WTC11 (cell line): ENCODE results near the gene COL16A1. TPM values are rescaled to one million over a fixed set of nuclear protein-coding genes. Genes with fewer than 3 reads are reported as not detected.
A peak's percentile ranks its signal among the peaks of the same experiment; 100 is the strongest.

ENCODE experiments used
- ATAC-seq: fragments of 200-7000 bp; cut with Tn5 transposase; 2 replicates; pipeline ENCODE4 v1.10.0; 2021; ENCODE audit warnings: mild to moderate bottlenecking, moderate library complexity
- CTCF ChIA-PET: fragments of 300-600 bp; sonication (Branson Sonifier 250); formaldehyde crosslinking; loops from one replicate; lab custom pipeline; 2021; ENCODE audit warnings: antibody characterized with exemption; lab: Charles Lee
- POLR2A ChIA-PET: fragments of 350-600 bp; sonication (Branson Sonifier 250); formaldehyde crosslinking; loops from one replicate; lab custom pipeline; 2021; ENCODE audit warnings: antibody characterized with exemption; lab: Charles Lee
- DNase-seq: peaks from one replicate; pipeline ENCODE4 v3.0.0; 2021; ENCODE audit warnings: low spot score
- H3K27ac Mint-ChIP-seq: 2 replicates; pipeline ENCODE4 v1.8.0; 2021; ENCODE audit warnings: mixed read lengths
- H3K27me3 Mint-ChIP-seq: 2 replicates; pipeline ENCODE4 v1.8.0; 2021; ENCODE audit warnings: low read depth, mild to moderate bottlenecking, moderate library complexity, mixed read lengths
- H3K36me3 Mint-ChIP-seq: 2 replicates; pipeline ENCODE4 v1.8.0; 2021; ENCODE audit warnings: mixed read lengths
- H3K4me1 Mint-ChIP-seq: 2 replicates; pipeline ENCODE4 v1.8.0; 2022; ENCODE audit warnings: mixed read lengths
- H3K4me3 Mint-ChIP-seq: 2 replicates; pipeline ENCODE4 v1.8.0; 2021; ENCODE audit warnings: mild to moderate bottlenecking, moderate library complexity, mixed read lengths
- H3K9me3 Mint-ChIP-seq: 2 replicates; pipeline ENCODE4 v1.8.0; 2021; ENCODE audit warnings: mixed read lengths
- ATF1 ChIP-seq: sonication (generic); formaldehyde crosslinking; IDR thresholded peaks from 2 replicates; pipeline ENCODE4 v1.8.1; 2023; ENCODE audit warnings: mild to moderate bottlenecking, moderate library complexity, missing genetic modification reagents
- ELF4 ChIP-seq: sonication (generic); formaldehyde crosslinking; IDR thresholded peaks from 2 replicates; pipeline ENCODE4 v1.8.1; 2022; ENCODE audit warnings: low read depth, mild to moderate bottlenecking, moderate library complexity, missing genetic modification reagents
- HMGXB4 ChIP-seq: sonication (generic); formaldehyde crosslinking; IDR thresholded peaks from 2 replicates; pipeline ENCODE4 v1.8.1; 2023; ENCODE audit warnings: mild to moderate bottlenecking, moderate library complexity, missing genetic modification reagents
- IRF2 ChIP-seq: sonication (generic); formaldehyde crosslinking; IDR thresholded peaks from 2 replicates; pipeline ENCODE4 v1.8.0; 2022; ENCODE audit warnings: low read depth, missing genetic modification reagents, borderline replicate concordance
- JUN ChIP-seq: sonication (generic); formaldehyde crosslinking; IDR thresholded peaks from 2 replicates; pipeline ENCODE4 v1.8.0; 2023; ENCODE audit warnings: mild to moderate bottlenecking, missing genetic modification reagents
- NFE2L1 ChIP-seq: sonication (generic); formaldehyde crosslinking; IDR thresholded peaks from 2 replicates; pipeline ENCODE4 v1.8.1; 2023; ENCODE audit warnings: missing genetic modification reagents
- NFYB ChIP-seq: sonication (generic); formaldehyde crosslinking; conservative IDR thresholded peaks from 2 replicates; pipeline ENCODE4 v1.8.0; 2022; ENCODE audit warnings: low read depth, missing genetic modification reagents
- ZNF219 ChIP-seq: sonication (generic); formaldehyde crosslinking; IDR thresholded peaks from 2 replicates; pipeline ENCODE4 v1.8.0; 2023; ENCODE audit warnings: missing genetic modification reagents, mild to moderate bottlenecking, borderline replicate concordance
- ZNF317 ChIP-seq: sonication (generic); formaldehyde crosslinking; IDR thresholded peaks from 2 replicates; pipeline ENCODE4 v1.8.1; 2023; ENCODE audit warnings: low read depth, mild to moderate bottlenecking, moderate library complexity, missing genetic modification reagents, borderline replicate concordance
- ZNF532 ChIP-seq: fragments of 250-450 bp; sonication (Bioruptor Pico); IDR thresholded peaks from 2 replicates; pipeline ENCODE4 v1.9.0; 2021; ENCODE audit warnings: mild to moderate bottlenecking, borderline replicate concordance
- total RNA-seq: library from RNA; stranded (reverse); gene quantifications from 3 replicates; pipeline ENCODE4 v1.2.3, GENCODE V29; 2021
- TF ChIP-seq, protein P1 (sequence below): sonication (generic); formaldehyde crosslinking; IDR thresholded peaks from 2 replicates; pipeline ENCODE4 v1.8.1; 2023; ENCODE audit warnings: mild to moderate bottlenecking, missing genetic modification reagents, moderate library complexity
- TF ChIP-seq, protein P2 (sequence below): sonication (generic); formaldehyde crosslinking; IDR thresholded peaks from 2 replicates; pipeline ENCODE4 v1.8.0; 2022; ENCODE audit warnings: missing genetic modification reagents
- TF ChIP-seq, protein P3 (sequence below): fragments of 250-450 bp; sonication (Bioruptor Pico); IDR thresholded peaks from 2 replicates; pipeline ENCODE4 v1.8.0; 2021; ENCODE audit warnings: mild to moderate bottlenecking
- TF ChIP-seq, protein P4 (sequence below): sonication (generic); formaldehyde crosslinking; IDR thresholded peaks from 2 replicates; pipeline ENCODE4 v1.8.0; 2023; ENCODE audit warnings: mild to moderate bottlenecking, missing genetic modification reagents

Gene COL16A1
- total RNA-seq, 1 experiment from 2014 or later, result 8.8 TPM

- TF ChIP-seq ZNF532 (CRISPR knock-in tag), result no peak
Observed at GRCh38 chr1:31751822-31752241, 48.0 kb upstream of the COL16A1 start (continued).

DNA sequence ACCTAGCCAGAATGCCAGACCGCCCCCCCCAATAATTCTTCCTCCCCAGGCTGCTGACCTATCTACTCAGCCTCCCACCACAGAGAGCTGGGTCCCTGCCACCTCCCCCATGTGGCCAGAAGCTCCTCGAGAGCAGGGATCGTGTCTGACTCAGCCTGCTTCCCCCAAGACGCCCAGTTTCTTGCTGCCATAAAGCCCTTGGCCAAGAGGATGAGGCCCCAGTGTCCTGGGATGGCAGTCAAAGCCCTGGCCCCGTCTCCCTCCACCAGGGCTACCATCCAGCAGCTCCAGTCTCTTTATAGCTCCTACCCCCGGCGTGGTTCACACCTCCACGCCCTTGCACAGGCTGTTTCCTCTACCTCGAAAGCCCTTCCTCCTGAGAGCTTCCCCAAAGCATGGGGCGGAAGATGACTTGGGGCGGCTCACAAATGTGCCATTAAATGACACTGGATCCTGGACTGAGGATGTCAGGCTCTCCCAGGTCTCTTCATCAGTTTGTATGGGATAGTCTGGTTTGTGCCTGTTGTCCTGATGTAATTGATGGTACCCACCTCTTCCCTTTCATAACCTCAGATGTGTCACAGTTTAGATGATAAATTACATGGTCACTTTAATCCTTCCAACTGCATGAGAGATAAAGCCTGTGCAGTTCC, 47.2 kb upstream of the COL16A1 start:
- TF ChIP-seq, protein P1, sequence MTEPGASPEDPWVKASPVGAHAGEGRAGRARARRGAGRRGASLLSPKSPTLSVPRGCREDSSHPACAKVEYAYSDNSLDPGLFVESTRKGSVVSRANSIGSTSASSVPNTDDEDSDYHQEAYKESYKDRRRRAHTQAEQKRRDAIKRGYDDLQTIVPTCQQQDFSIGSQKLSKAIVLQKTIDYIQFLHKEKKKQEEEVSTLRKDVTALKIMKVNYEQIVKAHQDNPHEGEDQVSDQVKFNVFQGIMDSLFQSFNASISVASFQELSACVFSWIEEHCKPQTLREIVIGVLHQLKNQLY (CRISPR knock-in tag), result no peak
- TF ChIP-seq, protein P2, sequence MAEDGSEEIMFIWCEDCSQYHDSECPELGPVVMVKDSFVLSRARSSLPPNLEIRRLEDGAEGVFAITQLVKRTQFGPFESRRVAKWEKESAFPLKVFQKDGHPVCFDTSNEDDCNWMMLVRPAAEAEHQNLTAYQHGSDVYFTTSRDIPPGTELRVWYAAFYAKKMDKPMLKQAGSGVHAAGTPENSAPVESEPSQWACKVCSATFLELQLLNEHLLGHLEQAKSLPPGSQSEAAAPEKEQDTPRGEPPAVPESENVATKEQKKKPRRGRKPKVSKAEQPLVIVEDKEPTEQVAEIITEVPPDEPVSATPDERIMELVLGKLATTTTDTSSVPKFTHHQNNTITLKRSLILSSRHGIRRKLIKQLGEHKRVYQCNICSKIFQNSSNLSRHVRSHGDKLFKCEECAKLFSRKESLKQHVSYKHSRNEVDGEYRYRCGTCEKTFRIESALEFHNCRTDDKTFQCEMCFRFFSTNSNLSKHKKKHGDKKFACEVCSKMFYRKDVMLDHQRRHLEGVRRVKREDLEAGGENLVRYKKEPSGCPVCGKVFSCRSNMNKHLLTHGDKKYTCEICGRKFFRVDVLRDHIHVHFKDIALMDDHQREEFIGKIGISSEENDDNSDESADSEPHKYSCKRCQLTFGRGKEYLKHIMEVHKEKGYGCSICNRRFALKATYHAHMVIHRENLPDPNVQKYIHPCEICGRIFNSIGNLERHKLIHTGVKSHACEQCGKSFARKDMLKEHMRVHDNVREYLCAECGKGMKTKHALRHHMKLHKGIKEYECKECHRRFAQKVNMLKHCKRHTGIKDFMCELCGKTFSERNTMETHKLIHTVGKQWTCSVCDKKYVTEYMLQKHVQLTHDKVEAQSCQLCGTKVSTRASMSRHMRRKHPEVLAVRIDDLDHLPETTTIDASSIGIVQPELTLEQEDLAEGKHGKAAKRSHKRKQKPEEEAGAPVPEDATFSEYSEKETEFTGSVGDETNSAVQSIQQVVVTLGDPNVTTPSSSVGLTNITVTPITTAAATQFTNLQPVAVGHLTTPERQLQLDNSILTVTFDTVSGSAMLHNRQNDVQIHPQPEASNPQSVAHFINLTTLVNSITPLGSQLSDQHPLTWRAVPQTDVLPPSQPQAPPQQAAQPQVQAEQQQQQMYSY, result peak; percentile 78
- Mint-ChIP-seq H3K36me3 (no peaks in the 10 kb centered on the region), H3K9me3 (no peaks in the 10 kb centered on the region), H3K27me3 (no peaks in the 10 kb centered on the region; the same call in 1 of the 2 replicates), H3K4me3 (no peak overlapping the region), H3K27ac (no peak overlapping the region), H3K4me1 (peaks cover 56% of the 10 kb centered on the region)
- DNase-seq, result no peak
- ChIA-PET CTCF (interaction anchor here (0.8 to 14.7 kb wide), 5 partner anchors 10 to 81 kb away, joined by 4 to 179 read pairs (median 13); no protein-coding TSS in a partner anchor), POLR2A (interaction anchor here (1.1 kb wide), 1 partner anchor 16 kb away, joined by 3 read pairs; no protein-coding TSS in a partner anchor)
- no peak for ATAC-seq

GRCh38 chr1:31749785-31750735, 46.2 kb upstream of the COL16A1 start:
- POLR2A ChIA-PET, result interaction anchor here (1.1 kb wide), 1 partner anchor 15 kb away, joined by 3 read pairs; no protein-coding TSS in a partner anchor
- no peak overlapping the region for H3K4me3 Mint-ChIP-seq
- ATAC-seq (no peak), DNase-seq (no peak)
- H3K27ac Mint-ChIP-seq, result no peak overlapping the region; the same call in 1 of the 2 replicates
- H3K9me3 Mint-ChIP-seq, result no peaks in the 10 kb centered on the region
- peaks cover 59% of the 10 kb centered on the region for H3K4me1 Mint-ChIP-seq
- no peaks in the 10 kb centered on the region for H3K36me3 Mint-ChIP-seq
- no peaks in the 10 kb centered on the region; the same call in 1 of the 2 replicates for H3K27me3 Mint-ChIP-seq
- CTCF ChIA-PET, result interaction anchor here (0.8 to 14.7 kb wide), 6 partner anchors 11 to 39 kb away, joined by 4 to 179 read pairs (median 15); no protein-coding TSS in a partner anchor
- TF ChIP-seq NFE2L1 (CRISPR knock-in tag) (no peak), JUN (CRISPR knock-in tag) (no peak), HMGXB4 (CRISPR knock-in tag) (no peak), ATF1 (CRISPR knock-in tag) (no peak), IRF2 (CRISPR knock-in tag) (no peak), ZNF219 (CRISPR knock-in tag) (no peak), ELF4 (CRISPR knock-in tag) (no peak), NFYB (CRISPR knock-in tag) (no peak), ZNF317 (no peak)
- TF ChIP-seq, protein P3, sequence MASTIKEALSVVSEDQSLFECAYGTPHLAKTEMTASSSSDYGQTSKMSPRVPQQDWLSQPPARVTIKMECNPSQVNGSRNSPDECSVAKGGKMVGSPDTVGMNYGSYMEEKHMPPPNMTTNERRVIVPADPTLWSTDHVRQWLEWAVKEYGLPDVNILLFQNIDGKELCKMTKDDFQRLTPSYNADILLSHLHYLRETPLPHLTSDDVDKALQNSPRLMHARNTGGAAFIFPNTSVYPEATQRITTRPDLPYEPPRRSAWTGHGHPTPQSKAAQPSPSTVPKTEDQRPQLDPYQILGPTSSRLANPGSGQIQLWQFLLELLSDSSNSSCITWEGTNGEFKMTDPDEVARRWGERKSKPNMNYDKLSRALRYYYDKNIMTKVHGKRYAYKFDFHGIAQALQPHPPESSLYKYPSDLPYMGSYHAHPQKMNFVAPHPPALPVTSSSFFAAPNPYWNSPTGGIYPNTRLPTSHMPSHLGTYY (CRISPR knock-in tag), result no peak
- TF ChIP-seq, protein P4, sequence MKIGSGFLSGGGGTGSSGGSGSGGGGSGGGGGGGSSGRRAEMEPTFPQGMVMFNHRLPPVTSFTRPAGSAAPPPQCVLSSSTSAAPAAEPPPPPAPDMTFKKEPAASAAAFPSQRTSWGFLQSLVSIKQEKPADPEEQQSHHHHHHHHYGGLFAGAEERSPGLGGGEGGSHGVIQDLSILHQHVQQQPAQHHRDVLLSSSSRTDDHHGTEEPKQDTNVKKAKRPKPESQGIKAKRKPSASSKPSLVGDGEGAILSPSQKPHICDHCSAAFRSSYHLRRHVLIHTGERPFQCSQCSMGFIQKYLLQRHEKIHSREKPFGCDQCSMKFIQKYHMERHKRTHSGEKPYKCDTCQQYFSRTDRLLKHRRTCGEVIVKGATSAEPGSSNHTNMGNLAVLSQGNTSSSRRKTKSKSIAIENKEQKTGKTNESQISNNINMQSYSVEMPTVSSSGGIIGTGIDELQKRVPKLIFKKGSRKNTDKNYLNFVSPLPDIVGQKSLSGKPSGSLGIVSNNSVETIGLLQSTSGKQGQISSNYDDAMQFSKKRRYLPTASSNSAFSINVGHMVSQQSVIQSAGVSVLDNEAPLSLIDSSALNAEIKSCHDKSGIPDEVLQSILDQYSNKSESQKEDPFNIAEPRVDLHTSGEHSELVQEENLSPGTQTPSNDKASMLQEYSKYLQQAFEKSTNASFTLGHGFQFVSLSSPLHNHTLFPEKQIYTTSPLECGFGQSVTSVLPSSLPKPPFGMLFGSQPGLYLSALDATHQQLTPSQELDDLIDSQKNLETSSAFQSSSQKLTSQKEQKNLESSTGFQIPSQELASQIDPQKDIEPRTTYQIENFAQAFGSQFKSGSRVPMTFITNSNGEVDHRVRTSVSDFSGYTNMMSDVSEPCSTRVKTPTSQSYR, result no peak
